ENCODE results near the gene OR6C65.
"Not testable (repeated sequence)": the region's sequence is repeated elsewhere in the genome, so short reads cannot be mapped to it uniquely, and the experiment has no call there.

OR6C65 gene

DNA sequence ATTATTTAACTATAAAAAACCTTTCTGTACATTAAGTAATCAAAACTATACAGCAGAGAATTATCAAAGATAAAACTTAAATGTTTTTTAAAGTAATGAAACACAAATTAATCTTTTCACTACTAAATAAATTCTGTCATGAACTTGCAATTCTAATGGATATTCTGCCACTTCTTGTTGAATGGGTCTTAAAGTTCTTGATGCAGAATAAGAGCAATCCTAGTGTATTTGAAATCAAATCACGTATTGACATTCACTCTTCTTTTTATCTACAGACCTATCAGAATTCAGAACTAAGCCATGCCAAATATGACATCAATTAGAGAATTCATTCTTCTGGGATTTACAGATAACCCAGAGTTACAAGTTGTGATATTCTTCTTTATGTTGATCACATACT is at the start of gene OR6C65:
OR6C65 (plus strand) TSS at position 301 of the 400 bp plus-strand sequence; CDS start at position 301, 0 bp downstream.
- no peak for DNase-seq

DNA sequence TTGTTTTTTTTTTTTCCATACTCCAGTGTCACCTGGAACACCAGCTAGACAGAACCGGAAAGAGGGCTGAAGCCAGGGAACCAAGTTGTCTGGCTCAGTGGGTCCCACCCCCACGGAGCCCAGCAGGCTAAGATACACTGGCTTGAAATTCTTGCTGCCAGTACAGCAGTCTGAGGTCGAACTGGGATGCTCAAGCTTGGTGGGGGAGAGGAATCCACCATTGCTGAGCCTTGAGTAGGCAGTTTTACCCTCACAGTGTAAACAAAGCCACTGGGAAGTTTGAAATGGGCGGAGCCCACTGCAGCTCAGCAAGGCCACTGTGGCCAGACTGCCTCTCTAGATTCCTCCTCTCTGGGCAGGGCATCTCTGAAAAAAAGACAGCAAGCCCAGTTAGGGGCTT is 45.0 kb upstream of the OR6C65 start:
- not testable (repeated sequence) for DNase-seq

DNA sequence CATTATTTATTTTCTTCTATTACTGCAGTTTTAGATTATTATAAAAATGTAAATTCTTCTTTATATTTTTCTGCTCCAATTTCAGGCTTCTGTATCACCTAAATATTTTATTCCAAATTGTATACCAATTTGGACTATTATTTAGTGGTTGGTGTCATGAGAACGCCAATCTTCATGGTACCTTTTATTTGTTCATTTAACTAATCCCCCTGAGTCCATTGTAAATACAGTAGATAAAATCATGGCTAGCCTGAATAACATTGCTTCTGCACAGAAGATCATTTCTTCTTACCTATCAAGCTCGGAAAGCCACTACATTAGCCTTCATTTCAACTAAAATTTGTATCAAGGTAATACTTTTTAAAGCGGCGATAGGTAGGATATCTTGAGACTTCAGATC is 37.7 kb upstream of the OR6C65 start, which contains the start of gene OR6C75:
OR6C75 (plus strand) TSS at position 301 of the 400 bp plus-strand sequence. CDS start 2,136 bp downstream, outside the sequence.
- DNase-seq: no peak

DNA sequence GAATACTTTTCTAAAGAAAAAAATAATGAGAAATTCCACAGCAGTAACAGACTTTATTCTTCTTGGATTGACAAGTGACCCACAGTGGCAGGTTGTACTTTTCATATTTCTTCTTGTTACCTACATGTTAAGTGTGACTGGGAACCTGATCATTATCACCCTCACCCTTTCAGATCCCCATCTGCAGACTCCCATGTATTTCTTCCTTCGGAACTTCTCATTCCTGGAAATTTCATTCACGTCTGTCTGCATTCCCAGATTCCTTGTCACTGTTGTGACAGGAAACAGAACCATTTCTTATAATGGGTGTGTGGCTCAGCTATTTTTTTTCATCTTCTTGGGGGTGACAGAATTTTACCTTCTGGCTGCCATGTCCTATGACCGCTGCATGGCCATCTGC is 35.2 kb upstream of the OR6C65 start:
- no peak for DNase-seq

DNA sequence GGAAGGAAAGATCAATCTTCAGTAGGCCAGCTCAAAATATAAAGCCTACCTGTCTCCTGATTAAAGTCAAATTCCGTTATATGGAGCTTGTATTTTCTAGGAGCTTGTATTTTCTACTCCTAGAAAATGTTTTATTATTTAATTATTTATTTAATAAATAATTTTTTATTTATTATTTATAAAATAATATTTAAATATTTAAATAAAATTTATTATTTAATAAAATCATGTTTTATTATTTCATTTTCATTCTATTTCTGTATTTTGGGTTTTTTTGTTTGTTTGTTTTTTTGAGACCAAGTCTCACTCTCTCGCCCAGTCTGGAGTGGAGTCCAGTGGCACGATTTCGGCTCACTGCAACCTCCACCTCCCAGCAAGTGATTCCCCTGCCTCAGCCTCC is 27.8 kb upstream of the OR6C65 start:
- no peak for DNase-seq

DNA sequence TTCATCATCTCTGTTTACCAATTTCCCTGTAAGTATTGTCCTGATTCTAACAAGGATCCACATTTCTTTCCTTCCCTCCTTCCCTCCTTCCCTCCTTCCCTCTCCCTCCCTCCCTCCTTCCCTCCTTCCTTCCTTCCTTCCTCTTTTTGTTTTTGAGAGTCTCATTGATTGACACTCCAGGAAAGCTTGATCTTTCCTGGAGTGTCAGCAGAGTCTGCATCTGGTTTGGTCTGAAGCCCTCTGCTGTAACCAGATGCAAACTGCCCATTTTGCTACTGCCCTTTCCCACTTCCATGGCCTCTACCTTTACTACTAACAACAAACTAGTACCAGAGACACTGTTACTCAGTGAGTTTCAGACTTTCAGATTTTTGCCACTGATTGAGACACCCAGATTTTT is 14.4 kb upstream of the OR6C65 start:
- DNase-seq: no peak

DNA sequence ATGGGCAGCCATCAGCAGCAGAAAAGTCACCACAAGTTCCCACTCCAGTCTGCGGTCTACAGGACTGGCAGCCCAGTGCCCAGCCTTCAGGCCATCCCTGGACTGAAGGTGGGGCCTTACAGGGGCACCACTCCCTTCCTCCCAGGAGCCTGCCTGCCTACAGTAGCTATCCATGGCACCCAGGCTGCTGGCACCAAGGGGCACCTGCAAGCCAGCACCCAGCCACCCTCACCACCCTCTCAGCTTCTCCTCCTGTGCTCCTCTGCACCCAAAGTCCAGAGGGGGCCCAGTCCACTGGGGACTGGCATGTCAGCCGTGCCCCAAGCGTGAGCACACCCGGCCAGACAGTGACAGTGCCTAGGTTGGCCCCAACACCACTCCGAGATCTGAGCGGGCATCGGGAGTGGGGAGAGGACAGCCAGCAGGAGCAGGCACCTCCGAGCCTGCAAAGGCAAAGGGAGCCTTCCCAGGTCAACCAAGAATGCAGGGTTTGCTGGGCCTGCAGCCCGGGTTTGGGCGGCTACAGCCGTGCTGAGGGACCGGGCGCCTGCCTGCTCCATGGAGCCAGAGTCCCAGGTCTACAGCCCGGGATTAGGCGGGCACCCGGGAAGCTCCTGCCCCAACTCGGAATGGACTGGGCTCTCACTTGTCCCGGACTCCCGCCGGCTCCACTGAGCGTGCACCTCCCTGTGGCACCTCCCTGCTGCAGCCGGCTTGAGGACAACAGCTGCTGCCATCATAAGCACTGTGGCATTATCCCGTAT is 8.1 kb upstream of the OR6C65 start:
- DNase-seq: no peak

DNA sequence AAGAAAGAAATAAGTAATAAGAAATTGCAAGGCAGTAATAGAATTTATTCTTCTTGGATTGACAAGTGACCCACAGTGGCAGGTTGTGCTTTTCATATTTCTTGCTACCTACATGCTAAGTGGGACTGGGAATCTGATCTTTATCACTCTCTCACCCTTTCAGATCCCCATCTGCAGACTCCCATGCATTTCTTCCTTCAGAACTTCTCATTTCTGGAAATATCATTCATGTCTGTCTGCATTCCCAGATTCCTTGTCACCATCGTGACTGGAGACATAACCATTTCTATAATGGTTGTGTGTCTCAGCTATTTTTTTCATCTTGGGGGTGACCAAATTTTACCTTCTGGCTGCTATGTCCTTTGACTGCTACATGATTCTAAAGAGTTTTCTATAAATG is 4.0 kb upstream of the OR6C65 start:
- DNase-seq: no peak

DNA sequence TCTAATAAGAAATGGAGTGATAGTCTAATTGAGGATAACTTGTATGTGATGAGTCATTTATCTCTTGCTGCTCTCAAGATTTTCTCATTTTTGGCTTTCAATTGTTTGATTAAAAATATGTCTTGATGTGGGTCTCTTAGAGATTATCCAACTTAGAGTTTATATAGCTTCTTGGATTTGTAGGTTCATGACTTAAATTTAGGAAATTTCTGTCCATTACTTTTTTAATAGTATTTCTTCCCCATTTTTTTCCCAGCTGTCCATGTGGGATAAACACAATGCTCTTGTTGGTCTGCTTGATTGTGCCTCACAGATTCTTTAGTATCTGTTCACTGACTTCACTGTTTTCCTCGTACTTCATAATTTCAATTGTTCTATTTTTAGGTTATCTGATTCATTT is 7.5 kb downstream of the OR6C65 start:
- DNase-seq: no peak

DNA sequence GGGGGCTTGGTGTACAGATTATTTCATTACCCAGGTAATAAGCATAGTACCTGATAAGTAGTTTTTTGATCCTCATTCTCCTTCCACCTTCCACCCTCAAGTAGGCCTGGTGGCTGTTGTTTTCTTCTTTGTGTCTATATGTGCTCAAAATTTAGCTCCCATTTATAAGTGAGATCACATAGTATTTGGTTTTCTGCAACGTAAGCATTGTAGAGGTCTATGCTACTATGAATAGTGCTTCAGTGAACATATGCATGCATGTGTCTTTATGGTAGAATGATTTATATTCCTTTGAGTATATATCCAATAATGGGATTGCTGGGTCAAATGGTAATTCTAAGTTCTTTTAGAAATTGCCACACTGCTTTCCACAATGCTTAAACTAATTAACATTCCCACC is 8.8 kb downstream of the OR6C65 start:
- not testable (repeated sequence) for DNase-seq

DNA sequence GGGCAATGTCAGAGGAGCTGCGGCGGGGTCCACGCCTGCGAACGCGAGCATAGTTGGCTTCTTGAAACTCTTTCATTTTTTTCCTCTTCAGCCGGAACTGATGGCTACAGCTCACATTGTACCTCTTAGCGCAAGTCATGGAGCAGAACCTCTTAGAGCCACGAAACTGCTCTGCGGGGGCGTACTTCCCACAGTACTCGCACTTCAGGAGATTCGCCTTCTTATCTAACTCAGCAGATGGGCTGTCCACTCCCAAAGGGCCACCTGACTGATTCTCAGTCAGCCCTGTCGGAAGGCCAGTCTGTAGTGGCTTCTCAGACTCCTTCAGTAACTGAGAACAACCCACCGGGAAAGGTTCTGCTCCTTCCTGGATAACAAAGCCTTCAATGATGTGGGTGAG is 11.8 kb downstream of the OR6C65 start:
- not testable (repeated sequence) for DNase-seq

DNA sequence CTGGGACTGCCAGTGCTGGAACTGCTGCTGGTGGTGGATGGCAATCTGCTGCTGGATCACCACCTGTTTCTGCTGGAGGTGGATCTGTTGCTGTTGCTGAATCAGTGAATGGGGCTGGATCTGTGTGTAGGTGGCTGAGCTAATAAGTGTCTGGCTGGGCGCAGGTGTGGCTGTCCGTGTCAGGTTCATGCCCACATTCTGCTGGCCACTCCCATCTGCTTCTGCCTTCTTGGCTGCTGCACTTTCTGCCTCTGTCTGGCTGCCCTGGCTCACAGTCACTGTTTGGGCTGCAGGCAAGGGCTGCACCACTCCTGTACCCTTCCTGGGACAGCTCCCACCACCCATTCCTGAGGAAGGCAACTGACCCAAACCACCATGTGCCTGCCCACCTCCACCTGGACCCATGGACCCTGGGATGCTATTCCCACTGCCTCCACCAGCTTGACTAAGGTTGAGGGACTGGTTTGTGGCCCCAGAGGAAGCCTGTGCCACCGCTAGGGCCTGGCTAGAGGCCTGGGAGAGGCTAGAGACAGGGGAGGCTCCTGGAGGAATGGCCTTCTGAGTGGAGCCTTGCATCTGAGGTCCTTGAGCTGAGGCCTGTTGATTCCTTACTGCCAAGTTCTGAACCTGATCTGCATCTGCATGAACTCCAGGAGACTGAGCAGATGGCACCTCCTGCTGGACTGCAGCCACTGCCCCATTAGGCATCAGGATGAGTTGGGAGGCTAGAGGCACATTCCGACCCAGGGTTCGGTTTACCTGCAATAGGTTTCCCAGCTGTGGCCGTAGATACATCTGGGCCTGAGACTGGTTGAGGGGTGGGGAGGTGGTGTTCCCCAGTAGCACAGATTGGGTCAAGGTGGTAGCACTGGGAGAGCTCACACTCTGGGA is 13.4 kb downstream of the OR6C65 start:
- DNase-seq: not testable (repeated sequence)

DNA sequence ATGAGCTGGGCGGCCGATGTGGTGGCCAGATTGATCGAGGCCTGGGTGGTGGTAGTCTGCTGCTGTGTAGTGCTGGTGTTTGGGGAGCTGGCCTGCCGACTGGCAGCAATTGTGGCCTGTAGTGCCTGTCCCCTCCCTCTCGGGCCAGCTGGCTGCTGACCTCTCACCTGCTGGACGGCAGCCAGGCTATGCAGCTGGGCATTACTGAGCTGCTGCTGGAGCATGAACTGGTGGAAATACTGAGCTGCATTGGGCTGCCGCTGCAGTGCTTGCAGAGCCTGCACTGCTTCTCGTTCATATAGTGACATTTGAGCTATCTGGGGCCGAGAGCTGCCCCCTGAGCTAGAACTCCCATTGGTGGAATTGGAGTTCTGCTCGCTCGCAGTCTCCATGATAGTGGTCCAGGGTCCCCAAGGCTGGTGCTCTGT is 14.1 kb downstream of the OR6C65 start:
- DNase-seq: not testable (repeated sequence)

DNA sequence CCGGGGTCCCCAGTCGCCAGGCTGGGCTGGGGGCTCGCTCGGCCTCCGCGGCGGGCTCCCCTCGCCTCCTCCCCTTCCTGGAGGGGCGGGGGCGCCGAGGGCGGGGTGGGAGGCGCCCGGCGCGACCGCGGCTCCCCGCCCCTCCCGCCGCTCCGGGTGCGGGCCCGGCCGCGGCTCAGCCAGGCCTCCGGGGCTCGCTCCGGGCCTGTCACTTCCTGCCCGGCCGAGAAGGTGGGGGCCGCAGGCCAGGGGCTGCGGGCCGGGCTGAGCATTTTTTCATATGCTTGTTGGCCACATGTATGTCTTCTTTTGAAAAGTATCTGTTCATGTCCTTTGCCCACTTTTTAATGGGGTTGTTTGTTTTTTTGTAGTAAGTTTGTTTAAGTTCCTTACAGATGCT is 14.6 kb downstream of the OR6C65 start:
- DNase-seq: not testable (repeated sequence)

DNA sequence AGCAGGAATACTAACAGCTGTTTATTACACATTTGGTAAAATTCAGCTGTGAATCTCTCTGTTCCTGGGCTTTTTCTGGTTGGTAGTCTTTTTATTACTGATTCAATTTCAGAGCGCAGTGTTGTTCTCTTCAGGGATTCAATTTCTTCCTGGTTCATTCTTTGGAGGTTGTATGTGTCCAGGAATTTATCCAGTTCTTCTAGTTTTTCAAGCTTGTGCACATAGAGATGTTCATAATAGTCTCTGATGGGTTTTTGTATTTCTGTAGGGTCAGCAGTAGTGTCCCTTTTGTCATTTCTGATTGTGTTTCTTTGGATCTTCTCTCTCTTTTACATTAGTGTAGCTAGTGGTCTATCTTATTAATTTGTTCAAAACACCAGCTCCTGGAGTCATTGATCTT is 16.6 kb downstream of the OR6C65 start:
- DNase-seq: no peak

DNA sequence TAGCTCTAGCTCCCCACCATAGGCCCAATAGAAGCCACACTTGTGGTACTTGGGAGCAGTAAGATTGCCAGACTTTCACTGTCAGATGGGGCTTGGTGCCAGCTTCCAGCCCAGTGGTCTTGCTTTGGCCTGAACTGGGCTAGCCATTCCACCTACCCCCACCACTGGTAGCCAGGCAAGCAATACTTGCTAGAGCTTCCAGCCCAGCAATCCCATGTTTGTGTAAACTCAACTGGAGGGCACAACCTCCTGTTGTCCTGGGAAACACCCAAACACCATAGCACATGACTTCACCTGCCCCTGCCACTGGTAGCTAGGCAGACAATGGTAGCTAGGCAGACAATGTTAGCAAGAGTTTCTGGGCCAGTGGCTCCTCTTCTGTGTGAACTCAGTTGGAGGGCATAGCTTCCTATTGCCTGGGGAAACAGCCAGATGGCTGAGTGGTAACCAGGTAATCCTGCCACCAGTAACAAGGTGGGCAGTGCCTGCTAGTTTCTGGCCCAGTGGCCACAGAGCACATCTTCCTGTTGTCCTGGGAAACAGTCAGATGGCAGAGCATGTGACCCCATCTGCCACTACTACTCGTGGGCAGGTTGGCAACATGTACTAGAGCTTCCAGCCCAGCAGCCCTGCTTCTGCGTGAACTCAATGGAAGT is 20.1 kb downstream of the OR6C65 start:
- DNase-seq: no peak

DNA sequence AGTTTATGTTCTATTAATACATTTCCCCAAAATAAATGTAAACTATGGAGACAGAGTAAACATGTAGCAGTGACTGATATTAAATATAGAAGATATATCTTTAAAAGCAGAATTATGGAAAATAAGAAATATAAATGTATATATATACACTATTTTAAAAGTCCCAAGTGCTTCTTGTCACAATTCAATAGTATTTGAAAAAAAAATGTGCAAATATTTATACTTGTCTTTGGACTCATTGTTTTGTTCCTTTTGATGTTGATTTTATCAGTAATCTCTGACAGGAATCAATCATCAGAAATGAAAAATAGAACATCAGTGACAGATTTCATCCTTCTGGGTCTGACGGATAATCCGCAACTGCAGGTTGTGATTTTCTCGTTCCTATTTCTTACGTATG is 25.6 kb downstream of the OR6C65 start, which contains the start of gene OR6C76:
OR6C76 (plus strand) TSS at position 301 of the 400 bp plus-strand sequence; CDS start at position 301, 0 bp downstream.
- DNase-seq: no peak

DNA sequence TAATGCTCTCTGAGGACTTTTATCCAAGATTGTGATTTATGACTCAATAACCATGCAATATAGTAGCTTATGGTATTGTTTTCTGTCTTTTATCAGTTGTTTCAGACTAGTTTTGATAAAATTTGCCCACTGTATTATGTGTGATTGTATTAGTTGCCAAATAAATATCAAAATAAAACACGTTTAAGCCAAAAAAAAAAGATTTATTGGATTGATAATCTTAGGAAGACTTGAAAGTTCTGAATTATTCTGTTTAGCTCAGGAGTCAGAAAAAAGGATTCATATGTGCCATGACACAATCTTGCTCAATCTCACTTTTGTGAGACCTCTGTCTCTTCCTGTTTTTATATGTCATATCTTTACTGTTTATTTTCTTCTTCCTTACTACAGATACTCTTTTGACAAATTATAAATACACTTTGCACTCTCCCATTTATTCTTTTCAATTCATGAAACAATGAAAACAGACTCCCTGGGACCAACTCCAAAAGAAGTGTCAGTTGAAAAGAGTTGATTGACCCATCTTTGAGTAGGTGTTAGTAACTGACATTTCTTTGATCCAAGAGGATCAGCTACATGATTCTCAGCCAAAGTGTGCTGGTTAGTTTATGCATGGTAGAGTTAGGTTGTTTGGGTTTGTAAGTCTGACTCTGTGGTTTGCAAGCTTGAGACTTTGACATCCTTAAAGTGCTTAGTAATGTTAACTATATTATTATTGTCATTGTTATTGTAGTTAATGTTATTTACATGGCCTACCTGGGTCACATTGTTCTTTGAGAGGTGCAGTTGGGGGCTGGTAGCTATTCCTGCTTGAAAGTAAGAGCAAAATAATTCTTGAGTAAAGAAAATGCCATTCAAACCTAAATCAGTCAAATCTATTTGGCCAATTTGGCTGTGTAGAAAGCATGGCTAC is 28.3 kb downstream of the OR6C65 start:
- DNase-seq: no peak

DNA sequence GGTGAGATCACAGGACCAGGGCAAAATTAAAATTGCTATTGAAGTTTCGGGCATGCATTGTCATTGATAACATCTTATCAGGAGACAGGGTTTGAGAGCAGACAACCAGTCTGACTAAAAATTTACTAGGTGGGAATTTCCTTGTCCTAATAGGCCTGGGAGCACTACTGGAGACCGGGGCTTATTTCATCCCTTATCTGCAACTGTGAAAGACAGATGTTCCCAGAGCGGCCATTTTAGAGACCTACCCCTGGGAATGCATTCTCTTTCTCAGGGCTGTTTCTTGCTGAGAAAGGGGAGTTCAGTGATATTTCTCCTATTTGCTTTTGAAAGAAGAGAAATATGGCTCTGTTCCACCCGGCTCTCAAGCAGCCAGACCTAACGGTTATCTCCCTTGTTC is 40.9 kb downstream of the OR6C65 start:
- DNase-seq: not testable (repeated sequence)

DNA sequence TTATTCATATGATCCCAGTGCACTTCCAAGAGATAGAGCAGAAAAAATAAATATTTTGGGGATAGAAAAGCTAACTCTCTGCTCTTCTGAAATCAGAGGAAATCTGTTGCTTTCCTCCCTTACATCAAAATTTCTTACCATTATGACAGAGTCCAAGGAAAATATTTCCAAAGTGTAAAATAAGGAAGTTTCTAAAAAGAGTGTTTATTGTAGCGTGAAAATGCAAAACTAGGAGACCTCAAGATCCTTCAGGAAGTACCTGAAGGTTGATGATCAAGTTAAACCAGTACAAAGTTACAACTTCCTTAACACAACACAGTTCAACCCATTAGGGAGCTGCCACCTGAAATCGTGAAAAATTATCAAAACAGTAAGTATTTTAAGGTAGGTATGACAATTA is 43.4 kb downstream of the OR6C65 start, which contains the start of gene OR6C2:
OR6C2 (plus strand) TSS at position 301 of the 400 bp plus-strand sequence. CDS start 8,138 bp downstream, outside the sequence.
- DNase-seq: no peak

DNA sequence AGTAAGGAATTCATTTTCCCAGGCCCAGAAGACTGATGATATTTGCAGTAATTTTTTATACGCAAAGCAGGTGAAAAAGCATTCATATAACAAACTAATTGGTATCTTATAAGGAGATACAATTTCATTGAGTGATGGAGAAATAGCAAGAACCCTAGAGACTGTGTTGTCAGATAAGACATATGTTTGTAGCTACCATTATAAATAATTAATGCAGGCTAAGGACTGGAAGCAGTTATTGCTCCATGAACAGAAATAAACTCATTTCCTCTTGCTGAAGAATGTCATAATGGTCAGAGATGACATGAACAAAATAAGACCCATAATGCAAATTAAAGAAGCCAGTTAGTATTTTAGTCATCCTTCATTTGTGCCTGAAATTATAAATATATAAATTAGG is 45.0 kb downstream of the OR6C65 start:
- no peak for DNase-seq

DNA sequence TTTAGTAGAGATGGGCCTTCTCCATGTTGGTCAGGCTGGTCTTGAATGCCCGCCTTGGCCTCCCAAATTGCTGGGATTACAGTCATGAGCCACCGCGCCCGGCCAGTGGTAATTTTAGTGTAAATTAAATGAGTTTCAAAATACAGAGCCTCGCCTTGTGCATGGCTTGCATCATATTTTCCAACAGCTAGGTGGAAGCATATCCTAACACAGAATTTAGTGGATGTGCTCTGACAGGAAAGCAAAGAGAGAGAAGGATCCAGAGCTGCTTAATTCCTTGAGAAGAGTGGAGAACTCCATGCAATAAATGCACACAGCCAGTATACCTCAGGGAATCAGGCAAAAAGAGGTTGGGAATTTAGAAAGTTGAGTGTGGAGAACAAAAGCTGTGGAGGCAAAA is 46.0 kb downstream of the OR6C65 start:
- DNase-seq: no peak

All from activated naive CD4-positive, alpha-beta T cell treated with anti-CD3 and anti-CD28 coated beads, Interleukin-2, amount 50 U/mL, for 16 hours (primary cell).